ENCODE measurements around the gene GSE1. TPM values are rescaled to one million over a fixed set of nuclear protein-coding genes. Genes with fewer than 3 reads are reported as not detected.

Gene GSE1
- total and polyA plus RNA-seq, 9 of the 15 experiments (the other 6 are each of a cell fraction or from before 2014, with no cell fraction given) = 12.2 to 244 (median 57.9) TPM

- TF ChIP-seq KAT7 (CRISPR knock-in tag; IDR thresholded peaks at IDR 0.05; ENCODE audit: borderline replicate concordance) = peak; percentile 13; the same call in 1 of the 2 replicates
- TF ChIP-seq HMG20A (CRISPR knock-in tag; conservative IDR thresholded peaks at IDR 0.05) = no peak
- no peak for TF ChIP-seq SAFB (IDR thresholded peaks at IDR 0.05; ENCODE audit: borderline replicate concordance, low read depth, low read length)
- peak; percentile 1 for TF ChIP-seq HNRNPLL (IDR thresholded peaks at IDR 0.05; ENCODE audit: low read depth, low read length, poor library complexity, severe bottlenecking)
- TF ChIP-seq, protein P1, sequence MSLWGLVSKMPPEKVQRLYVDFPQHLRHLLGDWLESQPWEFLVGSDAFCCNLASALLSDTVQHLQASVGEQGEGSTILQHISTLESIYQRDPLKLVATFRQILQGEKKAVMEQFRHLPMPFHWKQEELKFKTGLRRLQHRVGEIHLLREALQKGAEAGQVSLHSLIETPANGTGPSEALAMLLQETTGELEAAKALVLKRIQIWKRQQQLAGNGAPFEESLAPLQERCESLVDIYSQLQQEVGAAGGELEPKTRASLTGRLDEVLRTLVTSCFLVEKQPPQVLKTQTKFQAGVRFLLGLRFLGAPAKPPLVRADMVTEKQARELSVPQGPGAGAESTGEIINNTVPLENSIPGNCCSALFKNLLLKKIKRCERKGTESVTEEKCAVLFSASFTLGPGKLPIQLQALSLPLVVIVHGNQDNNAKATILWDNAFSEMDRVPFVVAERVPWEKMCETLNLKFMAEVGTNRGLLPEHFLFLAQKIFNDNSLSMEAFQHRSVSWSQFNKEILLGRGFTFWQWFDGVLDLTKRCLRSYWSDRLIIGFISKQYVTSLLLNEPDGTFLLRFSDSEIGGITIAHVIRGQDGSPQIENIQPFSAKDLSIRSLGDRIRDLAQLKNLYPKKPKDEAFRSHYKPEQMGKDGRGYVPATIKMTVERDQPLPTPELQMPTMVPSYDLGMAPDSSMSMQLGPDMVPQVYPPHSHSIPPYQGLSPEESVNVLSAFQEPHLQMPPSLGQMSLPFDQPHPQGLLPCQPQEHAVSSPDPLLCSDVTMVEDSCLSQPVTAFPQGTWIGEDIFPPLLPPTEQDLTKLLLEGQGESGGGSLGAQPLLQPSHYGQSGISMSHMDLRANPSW (CRISPR knock-in tag; IDR thresholded peaks at IDR 0.05) = no peak
- TF ChIP-seq SMAD4 (CRISPR knock-in tag; conservative IDR thresholded peaks at IDR 0.05) = peak; percentile 53
- TF ChIP-seq SETDB1 (IDR thresholded peaks at IDR 0.05; ENCODE audit: low read length) = no peak
- no peak for TF ChIP-seq AFF4 (CRISPR knock-in tag; IDR thresholded peaks at IDR 0.05)
- TF ChIP-seq TSHZ1 (CRISPR knock-in tag; IDR thresholded peaks at IDR 0.05) = no peak
- TF ChIP-seq SNRNP70 (optimal IDR thresholded peaks at IDR 0.05; ENCODE audit: low read depth, low read length) = no peak
- no peak for TF ChIP-seq TEAD4 (IDR thresholded peaks at IDR 0.05; ENCODE audit: low read length)
- no peak for TF ChIP-seq TEAD4 (CRISPR knock-in tag; IDR thresholded peaks at IDR 0.05; ENCODE audit: borderline replicate concordance)
- TF ChIP-seq HDAC3 (IDR thresholded peaks at IDR 0.05; ENCODE audit: borderline replicate concordance, partially characterized antibody) = no peak
- no peak for TF ChIP-seq PHB2 (IDR thresholded peaks at IDR 0.05; ENCODE audit: low read depth)
- TF ChIP-seq RB1 (IDR thresholded peaks at IDR 0.05; ENCODE audit: low read depth) = no peak
- no peak for TF ChIP-seq BACH1 (tag; IDR thresholded peaks at IDR 0.05)
- no peak for TF ChIP-seq ZNF408 (CRISPR knock-in tag; IDR thresholded peaks at IDR 0.05; ENCODE audit: low read depth)
- no peak for TF ChIP-seq TAF9B (IDR thresholded peaks at IDR 0.05; ENCODE audit: partially characterized antibody)
These were observed 11.9 kb upstream of the GSE1 start (continued) for GRCh38 chr16:85601272-85601639.
